HEK293 (cell line): ENCODE data around the gene LAT.

Experiments
- KLF10 ChIP-seq: fragments of 450-650 bp; IDR thresholded peaks from 2 replicates; pipeline ENCODE4 v1.5.1; 2018; ENCODE audit warnings: missing biosample characterization, mild to moderate bottlenecking, missing genetic modification characterization
- PBX3 ChIP-seq: sonication (generic); formaldehyde crosslinking; IDR thresholded peaks from 2 replicates; pipeline ENCODE4 v1.8.1; 2022; ENCODE audit warnings: mild to moderate bottlenecking, moderate library complexity, missing genetic modification reagents
- PRDM2 ChIP-seq: fragments of 450-650 bp; formaldehyde crosslinking; IDR thresholded peaks from 2 replicates; pipeline ENCODE4 v1.5.1; 2016; ENCODE audit warnings: missing biosample characterization, missing genetic modification characterization, borderline replicate concordance
- RBAK ChIP-seq: fragments of 450-650 bp; formaldehyde crosslinking; IDR thresholded peaks from 2 replicates; pipeline ENCODE4 v1.5.1; 2016; ENCODE audit warnings: missing biosample characterization, missing genetic modification characterization
- SP7 ChIP-seq: fragments of 450-650 bp; formaldehyde crosslinking; IDR thresholded peaks from 2 replicates; pipeline ENCODE4 v1.5.1; 2016; ENCODE audit warnings: missing biosample characterization, missing genetic modification characterization
- ZBTB10 ChIP-seq: fragments of 450-650 bp; formaldehyde crosslinking; IDR thresholded peaks from 2 replicates; pipeline ENCODE4 v1.5.1; 2016; ENCODE audit warnings: missing biosample characterization, missing genetic modification characterization
- ZBTB17 ChIP-seq: fragments of 450-650 bp; formaldehyde crosslinking; IDR thresholded peaks from 2 replicates; pipeline ENCODE4 v1.5.1; 2016; ENCODE audit warnings: missing biosample characterization, missing genetic modification characterization
- ZBTB6 ChIP-seq: fragments of 450-650 bp; formaldehyde crosslinking; IDR thresholded peaks from 2 replicates; pipeline ENCODE4 v1.5.1; 2017; ENCODE audit warnings: missing biosample characterization, missing genetic modification characterization
- ZNF132 ChIP-seq: fragments of 450-650 bp; formaldehyde crosslinking; IDR thresholded peaks from 2 replicates; pipeline ENCODE4 v1.5.1; 2017; ENCODE audit warnings: missing biosample characterization, missing genetic modification characterization, borderline replicate concordance
- ZNF23 ChIP-seq: fragments of 450-650 bp; formaldehyde crosslinking; IDR thresholded peaks from 2 replicates; pipeline ENCODE4 v1.5.1; 2016; ENCODE audit warnings: missing biosample characterization, missing genetic modification characterization, borderline replicate concordance
- ZNF280C ChIP-seq: fragments of 450-650 bp; formaldehyde crosslinking; IDR thresholded peaks from 2 replicates; pipeline ENCODE4 v1.5.1; 2016; ENCODE audit warnings: missing biosample characterization, missing genetic modification characterization
- ZNF280D ChIP-seq: fragments of 450-650 bp; formaldehyde crosslinking; IDR thresholded peaks from 2 replicates; pipeline ENCODE4 v1.5.1; 2016; ENCODE audit warnings: missing biosample characterization, missing genetic modification characterization
- ZNF302 ChIP-seq: fragments of 450-650 bp; formaldehyde crosslinking; IDR thresholded peaks from 2 replicates; pipeline ENCODE4 v1.5.1; 2016; ENCODE audit warnings: missing biosample characterization, missing genetic modification characterization, low read depth
- ZNF488 ChIP-seq: fragments of 450-650 bp; formaldehyde crosslinking; IDR thresholded peaks from 2 replicates; pipeline ENCODE4 v1.5.1; 2016; ENCODE audit warnings: missing biosample characterization, missing genetic modification characterization
- ZNF521 ChIP-seq: fragments of 450-650 bp; formaldehyde crosslinking; IDR thresholded peaks from 2 replicates; pipeline ENCODE4 v1.5.1; 2017; ENCODE audit warnings: missing biosample characterization, mild to moderate bottlenecking, missing genetic modification characterization
- ZNF549 ChIP-seq: fragments of 450-650 bp; IDR thresholded peaks from 2 replicates; pipeline ENCODE4 v1.5.1; 2018; ENCODE audit warnings: missing biosample characterization, missing genetic modification characterization, mild to moderate bottlenecking, inconsistent platforms, moderate library complexity
- ZNF639 ChIP-seq: fragments of 450-650 bp; formaldehyde crosslinking; IDR thresholded peaks from 2 replicates; pipeline ENCODE4 v1.5.1; 2016; ENCODE audit warnings: missing biosample characterization, missing genetic modification characterization
- ZNF670 ChIP-seq: fragments of 450-650 bp; formaldehyde crosslinking; IDR thresholded peaks from 2 replicates; pipeline ENCODE4 v1.5.1; 2016; ENCODE audit warnings: missing biosample characterization, missing genetic modification characterization, low read depth
- ZNF768 ChIP-seq: fragments of 450-650 bp; formaldehyde crosslinking; IDR thresholded peaks from 2 replicates; pipeline ENCODE4 v1.5.1; 2018; ENCODE audit warnings: missing biosample characterization, mild to moderate bottlenecking, missing genetic modification characterization

LAT gene

GRCh38 chr16:28974437-28975157, 10.3 kb upstream of the LAT start, which contains the start of gene SPNS1 (continued):
- TF ChIP-seq ZNF302 (tag by site-specific recombination) (no peak), SP7 (tag by site-specific recombination) (peak; percentile 89), ZNF768 (tag by site-specific recombination) (no peak), ZBTB10 (tag by site-specific recombination) (peak; percentile 90), ZNF549 (tag by site-specific recombination) (no peak), RBAK (tag by site-specific recombination) (no peak), ZBTB6 (tag by site-specific recombination) (peak; percentile 11; the same call in 1 of the 2 replicates), ZBTB17 (tag by site-specific recombination) (peak; percentile 97), ZNF521 (tag by site-specific recombination) (no peak), ZNF280D (tag by site-specific recombination) (no peak), ZNF132 (no peak), ZNF488 (tag by site-specific recombination) (no peak), PRDM2 (tag by site-specific recombination) (no peak), ZNF23 (no peak), ZNF670 (tag by site-specific recombination) (no peak), ZNF280C (tag by site-specific recombination) (no peak), ZNF639 (tag by site-specific recombination) (peak; percentile 86), PBX3 (CRISPR knock-in tag) (peak; percentile 62), KLF10 (tag by site-specific recombination) (peak; percentile 78; the same call in 1 of the 2 replicates)
